ENCODE results near the gene PRKACA. TPM values are rescaled to one million over a fixed set of nuclear protein-coding genes. Genes with fewer than 3 reads are reported as not detected.

PRKACA gene
- total and polyA plus RNA-seq, 9 donors: 33.3 to 280 (median 201) TPM

DNA sequence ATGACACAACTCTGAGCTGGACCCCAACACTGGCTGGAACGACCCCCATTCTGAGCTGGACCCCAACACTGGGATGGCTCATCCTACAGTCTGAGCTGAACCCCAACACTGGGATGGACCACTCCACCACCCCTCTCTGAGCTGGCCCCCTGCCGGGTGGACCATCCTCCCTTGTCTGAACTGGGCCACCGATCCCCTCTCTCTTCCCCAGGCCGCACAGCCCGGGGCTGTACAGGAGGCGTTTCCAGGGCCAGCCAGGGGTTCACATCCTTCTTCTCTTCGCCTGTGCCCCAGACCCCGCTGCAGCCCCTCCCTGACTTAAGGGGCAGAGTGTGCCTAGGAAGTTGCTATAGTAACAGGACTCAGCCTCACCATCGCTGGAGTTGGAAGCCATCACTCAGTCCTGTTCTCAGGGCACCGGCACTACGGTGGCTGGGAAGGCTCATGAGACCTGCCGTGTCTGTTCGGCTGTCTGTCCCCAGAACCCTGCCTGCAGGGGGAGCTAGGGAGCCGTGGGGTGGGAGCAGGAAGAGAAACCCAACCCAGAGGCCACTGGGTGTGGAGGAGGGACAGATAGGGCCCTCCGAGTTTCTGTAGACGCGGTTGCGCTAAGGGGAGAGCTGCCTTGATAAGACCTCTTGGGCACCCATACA is 3.7 kb downstream of the PRKACA start:
- Histone ChIP-seq H3K4me3 (no peak overlapping the region), H3K27ac (peak overlapping the region; percentile 85 to 96), H3K36me3 (no peaks in the 10 kb centered on the region), H3K27me3 (no peaks in the 10 kb centered on the region), H3K4me1 (ENCODE audit: insufficient read depth) (peaks cover 33% of the 10 kb centered on the region), H3K9me3 (no peaks in the 10 kb centered on the region)
- intact Hi-C loops (cut with DNase I): no loop called here
- TF ChIP-seq EP300 (IDR thresholded peaks at IDR 0.05): no peak
- no peak for TF ChIP-seq CTCF (IDR thresholded peaks at IDR 0.05)
- TF ChIP-seq POLR2A (IDR thresholded peaks at IDR 0.05): no peak
- DNase-seq: peak in 4 of 5 donors; percentile 57 to 73 (median 64)
- 54 to 76% (median 58%) methylated on average over 17 to 18 of the region's 18 CpGs for WGBS, 3 donors

GRCh38 chr19:14112809-14113385 is 4.7 kb downstream of the PRKACA start:
- Histone ChIP-seq H3K27me3 (no peaks in the 10 kb centered on the region), H3K9me3 (no peaks in the 10 kb centered on the region), H3K36me3 (no peaks in the 10 kb centered on the region), H3K4me3 (peak overlapping the region; percentile 15), H3K27ac (peak overlapping the region; percentile 85 to 96), H3K4me1 (ENCODE audit: insufficient read depth) (peaks cover 31% of the 10 kb centered on the region)
- TF ChIP-seq CTCF (IDR thresholded peaks at IDR 0.05) (no peak), EP300 (IDR thresholded peaks at IDR 0.05) (no peak), POLR2A (IDR thresholded peaks at IDR 0.05) (no peak)
- DNase-seq: peak; percentile 86 to 90 (median 87)
- 4 to 8% (median 5%) methylated on average over 12 of the region's 12 CpGs for WGBS, 3 donors
- intact Hi-C loops (cut with DNase I): no loop called here

DNA sequence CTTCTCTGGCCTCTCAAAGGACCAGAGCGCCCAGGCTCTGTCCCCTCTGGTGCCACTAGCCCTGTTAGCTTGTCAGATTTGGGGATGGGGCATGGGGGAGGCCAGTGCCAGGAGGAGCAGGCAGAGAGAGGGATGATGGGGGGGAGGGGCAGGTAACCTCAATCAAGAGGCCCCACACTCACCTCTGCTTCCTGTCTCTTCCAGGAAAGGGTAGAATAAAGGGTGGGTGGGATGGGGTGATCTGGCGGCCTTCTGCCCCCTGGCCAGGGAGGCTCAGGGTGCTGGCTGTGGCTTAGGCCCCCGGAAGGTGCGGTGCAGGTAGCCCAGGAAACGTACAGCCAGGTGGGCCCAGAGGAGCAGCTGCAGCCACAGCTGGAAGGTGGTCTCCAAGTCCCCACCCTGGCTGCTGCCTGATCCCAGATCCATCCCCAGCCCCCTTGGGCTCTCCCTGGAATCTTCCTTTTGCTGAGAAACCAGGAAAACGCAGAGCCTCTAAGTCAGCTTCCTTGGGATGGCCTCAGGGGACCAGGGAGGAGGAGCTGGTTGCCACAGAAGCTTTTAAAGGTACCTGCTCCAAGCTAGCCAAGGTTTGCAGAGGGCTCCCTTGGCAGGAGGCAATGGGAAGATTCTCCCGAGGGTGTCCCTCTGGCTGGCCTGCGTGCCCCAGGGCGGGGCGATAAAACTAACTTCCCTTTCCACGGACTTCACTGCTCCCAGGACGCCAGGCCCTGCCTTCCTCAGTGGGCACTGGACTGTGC is 5.3 kb downstream of the PRKACA start:
- Histone ChIP-seq H3K4me1 (ENCODE audit: insufficient read depth) (peaks cover 36% of the 10 kb centered on the region), H3K27ac (peak overlapping the region; percentile 85 to 96), H3K36me3 (no peaks in the 10 kb centered on the region), H3K4me3 (peak overlapping the region; percentile 15), H3K27me3 (no peaks in the 10 kb centered on the region), H3K9me3 (no peaks in the 10 kb centered on the region)
- WGBS, 3 donors: 12 to 25% (median 12%) methylated on average over 12 of the region's 12 CpGs
- DNase-seq: peak; percentile 42 to 67 (median 49)
- intact Hi-C loops (cut with DNase I): no loop called here
- no peak for TF ChIP-seq EP300 (IDR thresholded peaks at IDR 0.05)
- TF ChIP-seq CTCF (IDR thresholded peaks at IDR 0.05): no peak
- TF ChIP-seq POLR2A (IDR thresholded peaks at IDR 0.05): no peak

DNA sequence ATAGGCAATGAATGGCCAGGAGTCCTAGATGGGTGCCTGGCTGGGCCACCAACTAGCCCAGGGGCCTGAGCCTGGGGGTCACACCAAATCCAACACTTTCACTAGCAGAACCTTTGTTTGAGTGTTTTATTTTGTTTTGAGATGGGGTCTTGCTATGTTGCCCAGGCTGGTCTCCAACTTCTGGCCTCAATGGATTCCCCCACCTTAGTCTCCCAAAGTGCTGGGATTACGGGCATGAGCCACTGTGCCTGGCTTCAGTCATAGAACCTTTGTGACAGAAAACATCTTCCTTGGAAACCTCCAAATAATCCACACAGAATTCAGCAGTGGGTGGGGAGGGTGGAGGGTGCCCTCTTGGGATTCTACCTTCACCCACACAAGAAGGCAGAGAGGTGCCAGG is 6.1 kb downstream of the PRKACA start:
- peak overlapping the region; percentile 15 for H3K4me3 ChIP-seq
- DNase-seq: no peak
- no peak for TF ChIP-seq CTCF (IDR thresholded peaks at IDR 0.05)
- no peak for TF ChIP-seq POLR2A (IDR thresholded peaks at IDR 0.05)
- no peak for TF ChIP-seq EP300 (IDR thresholded peaks at IDR 0.05)
- no peaks in the 10 kb centered on the region for H3K36me3 ChIP-seq
- no peaks in the 10 kb centered on the region for H3K9me3 ChIP-seq
- peaks cover 36% of the 10 kb centered on the region for H3K4me1 ChIP-seq (ENCODE audit: insufficient read depth)
- intact Hi-C loops (cut with DNase I): no loop called here
- 67 to 80% (median 75%) methylated on average over 1 of the region's 1 CpG for WGBS, 3 donors
- peak overlapping the region; percentile 85 to 96 for H3K27ac ChIP-seq
- H3K27me3 ChIP-seq: no peaks in the 10 kb centered on the region
